ENCODE results near the gene ZNF324.
"Not testable (repeated sequence)": the region's sequence is repeated elsewhere in the genome, so short reads cannot be mapped to it uniquely, and the experiment has no call there.

ZNF324 gene

GRCh38 chr19:58471736-58472135 lies 4.9 kb downstream of the ZNF324 start:
- no peak for DNase-seq (ENCODE audit: low read depth, low spot score)

- no peak for DNase-seq (ENCODE audit: low read depth, low spot score)
Observed at GRCh38 chr19:58473775-58474174, 6.9 kb downstream of the ZNF324 start.

GRCh38 chr19:58474291-58474996 lies 7.6 kb downstream of the ZNF324 start:
- DNase-seq (ENCODE audit: low read depth, low spot score): peak; percentile 86

GRCh38 chr19:58474997-58475713 lies 8.3 kb downstream of the ZNF324 start:
- DNase-seq (ENCODE audit: low read depth, low spot score): no peak

DNA sequence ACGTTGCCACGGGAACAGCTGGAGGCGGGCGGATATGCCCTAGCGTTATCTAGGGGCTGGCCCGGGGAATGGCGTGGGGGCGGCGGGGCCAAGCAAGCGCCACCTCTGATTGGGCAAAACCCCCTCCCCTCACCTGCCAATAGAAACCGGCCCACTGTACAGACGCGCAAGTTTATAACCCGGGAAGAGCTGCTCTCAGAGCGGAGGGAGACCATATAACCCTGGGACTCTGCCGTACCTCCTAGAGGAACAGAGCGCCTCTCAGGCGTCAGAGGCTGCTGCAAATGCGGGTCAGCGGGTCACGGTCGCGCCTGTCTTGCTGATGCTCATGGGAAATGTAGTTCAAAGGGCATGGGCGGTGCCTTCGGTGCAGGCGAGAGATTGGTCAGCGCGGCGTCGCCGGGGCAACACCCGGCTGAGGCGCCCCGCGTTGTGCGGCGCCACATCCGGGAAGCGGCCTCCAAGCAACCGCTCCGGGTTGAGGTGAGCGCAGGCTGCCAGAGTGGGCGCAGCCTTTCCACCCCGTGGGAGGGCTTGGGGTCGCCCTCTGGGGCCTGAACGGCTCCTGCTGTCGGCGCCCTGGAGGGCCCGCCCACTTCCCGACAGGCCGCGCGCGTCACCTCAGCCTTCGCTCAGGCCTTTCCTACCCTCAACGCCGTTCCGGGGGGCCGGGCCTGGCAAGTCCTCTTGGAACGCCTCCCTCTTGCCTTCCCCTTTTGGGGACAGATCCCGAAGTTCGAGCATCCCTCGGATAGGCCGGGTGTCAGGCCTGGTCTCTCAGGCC lies 9.0 kb downstream of the ZNF324 start, which contains the start of gene ZNF446:
ZNF446 (plus strand) TSS at position 639 of the 784 bp plus-strand sequence. CDS start 867 bp downstream, outside the sequence.
- DNase-seq (ENCODE audit: low read depth, low spot score): peak; percentile 98

DNA sequence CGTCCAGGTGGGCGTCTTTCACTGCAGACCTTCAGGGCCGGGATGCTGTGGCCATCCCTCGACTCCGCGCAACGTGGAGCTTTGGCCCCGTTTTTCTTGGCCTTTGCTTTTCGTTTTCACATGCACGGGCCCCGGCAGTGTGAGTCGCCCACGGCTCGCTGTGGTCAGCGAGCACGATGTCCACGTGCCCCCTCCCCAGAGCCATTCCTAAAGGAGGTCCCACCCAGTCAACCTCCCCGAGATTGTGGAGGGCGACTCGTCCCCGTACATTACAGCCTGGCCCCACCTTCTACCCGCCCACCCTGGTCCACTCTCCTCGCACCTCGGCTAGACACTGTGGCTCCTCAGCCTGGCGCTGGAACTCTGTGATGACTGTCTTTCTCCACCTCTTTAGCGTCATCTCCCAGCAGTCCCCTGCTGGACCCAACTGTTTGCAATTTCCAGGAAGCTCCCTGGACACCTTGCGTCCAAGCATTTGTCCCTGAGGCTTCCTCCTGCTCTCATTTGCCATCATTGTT lies 9.7 kb downstream of the ZNF324 start:
- no peak for DNase-seq (ENCODE audit: low read depth, low spot score)

DNA sequence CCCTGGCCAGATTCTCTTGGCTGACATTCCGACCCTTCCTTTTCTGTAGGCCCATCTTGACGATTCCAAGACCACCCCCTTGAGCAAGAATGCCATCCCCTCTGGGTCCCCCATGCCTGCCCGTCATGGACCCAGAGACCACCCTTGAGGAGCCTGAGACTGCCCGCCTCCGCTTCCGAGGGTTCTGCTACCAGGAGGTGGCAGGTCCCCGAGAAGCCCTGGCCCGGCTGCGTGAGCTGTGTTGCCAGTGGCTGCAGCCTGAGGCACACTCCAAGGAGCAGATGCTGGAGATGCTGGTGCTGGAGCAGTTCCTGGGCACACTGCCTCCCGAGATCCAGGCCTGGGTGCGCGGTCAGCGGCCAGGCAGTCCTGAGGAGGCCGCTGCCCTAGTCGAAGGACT lies 10.2 kb downstream of the ZNF324 start:
- no peak for DNase-seq (ENCODE audit: low read depth, low spot score)

- DNase-seq (ENCODE audit: low read depth, low spot score): no peak
Observed at GRCh38 chr19:58477871-58478270, 11.0 kb downstream of the ZNF324 start.

DNA sequence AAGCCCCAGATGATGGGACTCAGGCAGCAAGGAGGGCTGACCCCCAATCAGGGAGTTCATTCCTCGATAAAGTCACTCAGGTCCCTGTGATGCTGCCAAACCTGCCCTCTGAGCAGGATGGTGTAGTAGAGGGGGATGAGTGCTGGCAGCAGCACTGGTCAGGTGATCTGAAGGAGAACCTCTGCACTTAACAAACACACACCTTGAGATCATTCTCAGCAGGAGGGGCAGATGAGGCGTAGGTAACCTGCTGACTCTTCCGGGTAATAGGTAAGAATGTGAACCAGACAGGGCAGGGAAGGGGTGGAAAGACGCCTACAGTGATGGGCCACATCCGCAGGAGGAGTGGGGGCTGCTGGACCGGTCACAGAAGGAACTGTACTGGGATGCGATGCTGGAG lies 12.4 kb downstream of the ZNF324 start:
- DNase-seq (ENCODE audit: low read depth, low spot score): no peak

DNA sequence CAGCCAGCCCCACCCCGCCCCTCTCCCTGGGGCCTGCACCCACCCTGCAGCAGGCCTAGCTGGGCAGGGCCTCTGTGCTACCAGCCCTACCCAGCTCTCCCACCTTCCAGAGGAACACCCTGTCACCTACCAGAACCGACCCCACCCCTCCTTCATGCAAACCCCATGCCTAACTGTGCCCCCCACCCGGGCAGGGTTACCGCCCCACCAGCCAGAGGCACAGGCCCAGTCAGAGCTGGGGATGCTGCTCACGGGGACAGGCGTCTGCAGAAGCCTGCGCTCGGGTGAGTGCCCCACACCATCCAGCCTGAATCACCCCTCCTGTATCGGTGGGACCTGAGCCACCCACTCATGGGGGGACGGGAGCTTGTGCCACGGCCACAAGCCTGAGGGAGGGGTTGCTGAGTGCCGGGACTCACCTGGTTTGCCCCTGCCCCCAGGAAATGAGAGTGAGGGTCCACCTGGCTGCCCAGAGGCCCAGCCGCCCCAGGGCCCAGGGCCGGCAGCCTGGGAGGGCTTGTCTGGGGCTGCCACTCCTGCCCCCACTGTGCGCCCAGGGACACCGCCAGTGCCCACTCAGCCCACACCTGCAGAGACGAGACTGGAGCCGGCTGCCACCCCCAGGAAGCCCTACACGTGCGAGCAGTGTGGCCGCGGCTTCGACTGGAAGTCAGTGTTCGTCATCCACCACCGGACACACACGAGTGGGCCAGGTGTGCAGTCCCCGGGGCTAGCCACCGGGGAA lies 13.0 kb downstream of the ZNF324 start:
- no peak for DNase-seq (ENCODE audit: low read depth, low spot score)

- DNase-seq (ENCODE audit: low read depth, low spot score): no peak
Observed at GRCh38 chr19:58480481-58480830, 13.6 kb downstream of the ZNF324 start.

GRCh38 chr19:58480831-58481230 lies 14.0 kb downstream of the ZNF324 start:
- DNase-seq (ENCODE audit: low read depth, low spot score): no peak

GRCh38 chr19:58482372-58482771 lies 15.5 kb downstream of the ZNF324 start:
- no peak for DNase-seq (ENCODE audit: low read depth, low spot score)

GRCh38 chr19:58483776-58484175 lies 16.9 kb downstream of the ZNF324 start:
- DNase-seq (ENCODE audit: low read depth, low spot score): no peak

DNA sequence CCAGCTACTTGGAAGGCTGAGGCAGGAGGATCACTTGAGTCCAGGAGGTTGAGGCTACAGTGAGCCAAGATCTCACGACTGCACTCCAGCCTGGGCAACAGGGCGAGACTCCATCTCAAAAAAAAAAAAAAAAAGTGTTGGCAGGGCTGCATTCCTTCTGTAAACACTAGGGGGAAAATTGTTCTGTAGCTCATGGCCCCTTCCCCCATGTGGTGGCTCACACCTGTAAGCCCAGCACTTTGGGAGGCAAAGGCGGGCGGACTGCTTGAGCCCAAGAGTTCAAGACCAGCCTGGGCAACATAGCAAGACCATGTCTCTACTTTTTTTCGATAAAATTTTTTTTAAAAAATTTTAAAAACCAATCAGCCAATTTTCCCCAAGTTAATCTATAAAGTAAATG lies 17.5 kb downstream of the ZNF324 start:
- DNase-seq (ENCODE audit: low read depth, low spot score): not testable (repeated sequence)

DNA sequence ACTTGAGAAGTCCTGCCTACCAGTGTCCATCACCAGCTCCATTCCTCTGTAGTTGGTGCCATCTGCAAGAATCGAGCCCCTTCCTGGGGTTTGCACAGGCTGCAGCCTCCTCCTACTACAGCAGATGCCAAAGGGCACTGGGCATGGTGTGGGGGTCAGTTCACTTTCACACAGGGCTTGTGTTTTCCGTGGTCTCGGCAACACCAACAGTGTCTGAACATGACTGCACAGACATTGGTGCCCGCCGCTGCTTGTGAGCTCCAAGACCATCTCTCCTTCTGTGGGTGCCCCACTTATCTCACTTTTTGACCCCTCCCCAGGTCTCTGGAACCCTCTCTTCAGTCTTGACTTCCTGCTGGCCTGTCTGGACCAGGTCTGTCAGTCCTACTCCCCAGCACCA lies 24.5 kb downstream of the ZNF324 start:
- DNase-seq (ENCODE audit: low read depth, low spot score): no peak

DNA sequence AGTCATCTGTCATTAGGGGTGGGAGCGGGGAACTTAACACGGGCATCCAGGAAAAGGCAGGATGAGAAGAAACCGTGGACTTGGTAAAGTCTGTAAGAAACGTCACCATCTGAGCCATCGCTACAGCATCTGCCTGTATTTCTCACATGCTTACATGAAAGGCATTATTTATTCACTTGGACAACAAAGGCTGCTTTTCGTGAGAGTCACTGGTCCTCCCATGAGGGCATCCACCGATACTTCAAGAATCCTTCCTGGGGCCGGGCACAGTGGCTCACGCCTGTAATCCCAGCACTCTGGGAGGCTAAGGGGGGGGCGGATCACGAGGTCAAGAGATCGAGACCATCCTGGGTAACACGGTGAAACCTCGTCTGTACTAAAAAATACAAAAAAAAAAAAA lies 25.4 kb downstream of the ZNF324 start:
- DNase-seq (ENCODE audit: low read depth, low spot score): no peak

- no peak for DNase-seq (ENCODE audit: low read depth, low spot score)
Observed at GRCh38 chr19:58497634-58498170, 30.8 kb downstream of the ZNF324 start.

GRCh38 chr19:58498316-58499020 lies 31.6 kb downstream of the ZNF324 start:
- DNase-seq (ENCODE audit: low read depth, low spot score): no peak

All from astrocyte of the hippocampus (primary cell).